Measurements from ENCODE around the gene FAM222A.

GRCh38 chr12:109767991-109768900, 54.6 kb downstream of the FAM222A start:
- TF ChIP-seq CTCF (optimal IDR thresholded peaks at IDR 0.05 in 1 of 3, IDR thresholded peaks at IDR 0.05 in 1 of 3, conservative IDR thresholded peaks at IDR 0.05 in 1 of 3; ENCODE audit: extremely low read depth in 1 of 3, insufficient read depth in 2 of 3, low read length in 3 of 3) (no peak), EZH2 (IDR thresholded peaks at IDR 0.05; ENCODE audit: low read length) (no peak)

Data from keratinocyte (primary cell).